OCI-LY7 (cell line): ENCODE results near the gene LCN6.

Source experiments
- EZH2phosphoT487 ChIP-seq: fragments of 200-600 bp; sonication (generic); IDR thresholded peaks from 2 replicates; pipeline ENCODE4 v1.6.1; 2018; ENCODE audit warnings: low read depth, borderline replicate concordance, mild to moderate bottlenecking, mixed run types, antibody characterized with exemption, low read length, moderate library complexity, mixed read lengths
- TF ChIP-seq, protein P1 (sequence below): fragments of 200-600 bp; sonication (generic); conservative IDR thresholded peaks from 2 replicates; pipeline ENCODE4 v1.5.1; 2014; ENCODE audit warnings: mild to moderate bottlenecking, antibody characterized with exemption, low read length, moderate library complexity, mixed read lengths

DNA sequence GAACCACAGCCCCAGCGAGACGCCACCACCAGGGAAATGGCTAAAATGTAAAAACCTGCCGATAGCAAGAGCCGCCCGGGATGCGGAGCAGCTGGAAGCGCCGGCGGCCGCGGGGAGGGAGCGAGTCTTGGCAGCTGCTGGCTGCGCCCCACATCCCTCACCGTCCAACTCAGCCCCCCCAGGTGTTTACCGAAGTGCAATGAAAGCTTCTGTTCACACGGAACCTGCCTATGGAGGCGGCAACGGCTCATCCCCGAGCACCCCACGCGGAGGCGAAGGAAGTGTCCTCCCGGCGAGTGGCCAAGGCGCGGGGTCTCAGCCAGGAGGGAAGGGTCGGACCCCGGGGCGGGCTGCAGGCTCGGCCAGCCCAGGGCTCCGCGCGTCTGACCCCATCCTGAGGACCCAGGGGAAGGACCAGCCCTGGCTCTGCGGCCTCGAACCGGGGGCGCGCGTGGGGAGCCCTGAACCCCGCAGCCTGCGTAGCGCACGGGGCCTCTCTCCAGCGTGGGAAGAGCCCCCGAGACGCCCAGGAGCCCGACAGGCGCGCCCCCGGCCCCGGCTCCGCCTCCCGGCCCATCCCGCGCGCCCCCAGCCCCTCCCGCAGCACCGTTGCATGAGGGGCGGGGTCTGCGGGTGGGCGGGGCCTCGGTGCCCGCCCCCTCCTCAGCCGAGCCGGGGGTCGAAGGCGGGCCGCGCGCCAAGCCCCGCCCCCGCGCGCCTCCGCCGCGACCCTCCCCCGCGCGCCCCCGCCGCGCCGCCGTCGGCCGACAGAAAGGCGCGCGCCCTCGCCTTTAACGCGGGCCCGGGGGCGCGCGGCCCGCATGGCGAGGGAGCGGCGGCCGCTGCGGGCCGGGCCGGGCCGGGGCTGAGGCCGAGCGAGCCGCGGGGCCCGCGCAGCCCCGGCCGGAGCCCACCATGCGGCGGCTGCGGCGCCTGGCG is 36.3 kb downstream of the LCN6 start, which contains the start of gene DIPK1B:
- TF ChIP-seq EZH2phosphoT487, result no peak
- TF ChIP-seq, protein P1, sequence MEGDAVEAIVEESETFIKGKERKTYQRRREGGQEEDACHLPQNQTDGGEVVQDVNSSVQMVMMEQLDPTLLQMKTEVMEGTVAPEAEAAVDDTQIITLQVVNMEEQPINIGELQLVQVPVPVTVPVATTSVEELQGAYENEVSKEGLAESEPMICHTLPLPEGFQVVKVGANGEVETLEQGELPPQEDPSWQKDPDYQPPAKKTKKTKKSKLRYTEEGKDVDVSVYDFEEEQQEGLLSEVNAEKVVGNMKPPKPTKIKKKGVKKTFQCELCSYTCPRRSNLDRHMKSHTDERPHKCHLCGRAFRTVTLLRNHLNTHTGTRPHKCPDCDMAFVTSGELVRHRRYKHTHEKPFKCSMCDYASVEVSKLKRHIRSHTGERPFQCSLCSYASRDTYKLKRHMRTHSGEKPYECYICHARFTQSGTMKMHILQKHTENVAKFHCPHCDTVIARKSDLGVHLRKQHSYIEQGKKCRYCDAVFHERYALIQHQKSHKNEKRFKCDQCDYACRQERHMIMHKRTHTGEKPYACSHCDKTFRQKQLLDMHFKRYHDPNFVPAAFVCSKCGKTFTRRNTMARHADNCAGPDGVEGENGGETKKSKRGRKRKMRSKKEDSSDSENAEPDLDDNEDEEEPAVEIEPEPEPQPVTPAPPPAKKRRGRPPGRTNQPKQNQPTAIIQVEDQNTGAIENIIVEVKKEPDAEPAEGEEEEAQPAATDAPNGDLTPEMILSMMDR, result no peak
